Forelimb muscle (tissue), 1 donor: ENCODE measurements around the gene ROM1. TPM values are rescaled to one million over a fixed set of nuclear protein-coding genes. Genes with fewer than 3 reads are reported as not detected.
"Not testable (repeated sequence)": the region's sequence is repeated elsewhere in the genome, so short reads cannot be mapped to it uniquely, and the experiment has no call there.

Experiments used
- DNase-seq: peaks from one replicate; pipeline ENCODE4 v3.0.0-alpha.2; 2013; ENCODE audit warnings: low read depth
- polyA plus RNA-seq: library from polyadenylated mRNA; unstranded; fragments of 120-200 nt; gene quantifications from one replicate; pipeline ENCODE4 v1.2.1, GENCODE V29; 2013; ENCODE audit not compliant: insufficient read length

ROM1 gene
- polyA plus RNA-seq = 1.4 TPM

GRCh38 chr11:62612366-62613290, at the start of gene ROM1, which contains the start of gene EML3:
Gene ROM1, plus strand, starts transcription at chr11:62613257. Its CDS starts 25 bp downstream, at chr11:62613282.
Gene EML3, minus strand, starts transcription at chr11:62612775. Its CDS starts 318 bp downstream, at chr11:62612457.
- DNase-seq = no peak

DNA sequence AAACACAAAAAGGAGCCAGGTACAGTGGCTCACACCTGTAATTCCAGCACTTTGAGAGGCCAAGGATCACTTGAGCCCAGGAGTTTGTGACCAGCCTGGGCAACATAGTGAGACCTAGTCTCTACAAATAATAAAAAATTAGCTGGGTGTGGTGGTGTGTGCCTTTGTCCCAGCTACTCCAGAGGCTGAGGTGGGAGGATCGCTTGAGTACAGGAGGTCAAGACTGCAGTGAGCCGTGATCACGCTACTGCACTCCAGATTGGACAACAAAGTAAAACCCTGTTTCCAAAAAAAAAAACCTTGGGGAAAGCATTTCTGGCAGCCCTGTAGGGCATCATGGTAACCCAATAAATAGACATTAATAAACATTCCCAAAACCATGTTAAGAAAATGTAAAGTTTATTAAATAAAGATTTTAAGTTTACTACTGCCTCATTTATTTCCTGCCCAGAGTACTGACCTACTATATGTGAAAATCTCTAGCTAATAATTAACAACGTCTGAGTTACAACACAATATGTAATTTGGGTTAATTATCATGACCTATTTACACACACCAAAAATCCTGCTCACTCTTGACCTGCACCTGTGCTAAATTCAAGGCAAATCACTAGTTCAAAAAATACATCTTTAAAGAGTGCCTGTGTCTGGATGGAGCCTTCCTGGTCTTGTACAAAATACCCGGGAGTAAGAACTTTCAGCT, 47.8 kb upstream of the ROM1 start:
- DNase-seq = no peak

DNA sequence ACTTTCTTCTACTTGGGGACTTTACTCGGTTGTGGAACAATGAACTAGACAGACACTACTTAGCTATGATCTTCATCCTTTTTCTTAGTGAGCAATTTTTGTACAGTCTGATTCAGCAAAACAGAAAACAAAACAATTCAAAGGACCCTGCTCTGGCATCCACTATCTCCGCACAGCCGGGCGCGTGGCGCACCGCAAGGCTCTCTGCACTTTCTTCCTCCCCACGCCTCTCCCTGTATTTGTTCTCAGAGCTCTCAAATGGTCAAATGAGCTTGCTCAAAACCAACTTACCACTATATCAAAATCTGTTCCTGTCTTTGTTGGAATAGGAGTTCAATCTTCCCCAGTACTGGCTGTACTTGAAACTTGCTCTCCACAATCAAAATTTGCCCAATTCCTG, 46.8 kb upstream of the ROM1 start:
- no peak for DNase-seq

DNA sequence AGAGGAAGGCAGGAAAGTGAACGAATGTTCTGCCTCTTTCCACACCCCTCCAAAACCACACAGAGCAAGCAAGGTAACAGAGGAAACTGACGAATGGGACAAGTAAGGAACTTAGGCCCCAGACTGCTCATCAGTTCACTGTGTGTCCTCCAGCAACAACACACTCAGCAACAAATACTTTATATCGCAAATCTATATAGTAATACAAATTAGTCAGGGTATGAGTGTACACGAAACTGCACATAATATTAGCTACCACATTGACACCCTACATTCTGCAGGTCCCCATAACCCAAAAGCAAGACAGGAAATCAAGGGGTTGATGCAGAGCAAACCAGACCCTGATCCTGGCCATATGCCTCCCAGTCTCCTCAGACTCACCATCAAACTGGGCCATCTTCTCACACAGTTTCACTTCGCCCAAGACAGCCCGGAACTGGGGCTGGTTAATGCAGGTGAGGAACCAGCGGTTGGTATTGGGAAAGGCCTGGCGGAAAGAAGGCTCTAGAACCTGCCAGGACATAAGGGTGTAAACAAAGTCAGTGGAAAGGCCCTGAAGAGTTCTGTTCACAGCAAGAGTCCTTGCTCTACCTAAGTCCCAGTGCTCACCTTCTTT, 45.9 kb upstream of the ROM1 start:
- no peak for DNase-seq

DNA sequence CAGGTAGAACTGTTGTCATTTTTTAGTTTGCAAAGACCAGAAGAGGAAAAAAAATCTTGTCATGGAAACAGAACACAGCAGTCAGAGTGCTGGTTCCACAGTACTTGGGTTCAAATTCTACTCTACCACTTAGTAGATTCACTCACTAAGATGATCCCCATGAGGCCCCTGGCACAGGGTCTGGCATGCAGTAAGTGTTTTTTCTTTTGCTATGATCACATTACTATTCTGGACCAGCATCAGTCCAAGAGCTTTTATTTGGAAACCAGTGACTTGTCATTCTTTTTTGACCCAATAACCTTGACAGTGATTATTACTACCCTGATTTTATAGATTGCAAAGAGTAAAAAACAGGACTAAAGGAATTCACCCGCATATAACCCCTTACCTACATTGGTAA, 43.4 kb upstream of the ROM1 start:
- no peak for DNase-seq

DNA sequence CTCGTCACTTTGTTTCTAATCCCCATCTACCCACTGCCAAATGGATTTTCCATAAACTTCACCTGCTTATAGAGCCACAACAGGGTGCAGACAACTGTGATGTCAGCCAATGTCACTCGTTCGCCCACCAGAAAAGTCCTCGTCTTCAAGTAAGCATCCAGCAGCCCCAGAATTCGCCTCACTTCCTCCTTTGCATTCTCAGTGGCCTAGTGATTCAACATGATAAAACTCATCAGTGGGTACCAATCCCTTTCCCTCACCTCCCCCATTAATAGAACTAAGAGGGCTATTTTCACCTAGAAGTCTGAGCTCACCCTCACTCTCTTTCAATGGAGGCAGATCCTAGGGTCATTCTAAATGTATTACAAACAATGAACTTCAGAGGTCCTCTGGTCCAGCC, 42.2 kb upstream of the ROM1 start:
- not testable (repeated sequence) for DNase-seq

- DNase-seq = not testable (repeated sequence)
Observed at GRCh38 chr11:62571493-62571892, 41.6 kb upstream of the ROM1 start.

DNA sequence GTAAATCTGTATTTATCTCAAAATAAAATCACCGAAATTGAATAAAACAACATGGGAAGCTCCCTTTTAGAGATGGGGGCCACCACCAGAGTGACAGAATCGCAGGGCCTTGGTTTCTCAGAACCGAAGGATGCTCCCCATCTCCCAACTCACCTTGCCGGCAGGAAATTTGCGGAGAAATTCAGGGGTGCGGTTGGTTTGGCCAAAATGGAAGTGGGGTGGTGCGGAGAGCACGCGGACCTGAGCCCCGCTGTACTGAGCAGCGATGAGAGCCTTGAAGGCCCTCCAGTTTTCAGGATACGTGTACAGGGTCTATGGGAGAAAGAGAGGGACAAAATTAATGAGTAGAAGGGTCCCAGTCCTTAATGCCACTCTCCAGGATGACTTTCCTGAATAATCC, 40.6 kb upstream of the ROM1 start:
- DNase-seq = no peak

- no peak for DNase-seq
Observed at GRCh38 chr11:62573006-62573591, 40.0 kb upstream of the ROM1 start.

DNA sequence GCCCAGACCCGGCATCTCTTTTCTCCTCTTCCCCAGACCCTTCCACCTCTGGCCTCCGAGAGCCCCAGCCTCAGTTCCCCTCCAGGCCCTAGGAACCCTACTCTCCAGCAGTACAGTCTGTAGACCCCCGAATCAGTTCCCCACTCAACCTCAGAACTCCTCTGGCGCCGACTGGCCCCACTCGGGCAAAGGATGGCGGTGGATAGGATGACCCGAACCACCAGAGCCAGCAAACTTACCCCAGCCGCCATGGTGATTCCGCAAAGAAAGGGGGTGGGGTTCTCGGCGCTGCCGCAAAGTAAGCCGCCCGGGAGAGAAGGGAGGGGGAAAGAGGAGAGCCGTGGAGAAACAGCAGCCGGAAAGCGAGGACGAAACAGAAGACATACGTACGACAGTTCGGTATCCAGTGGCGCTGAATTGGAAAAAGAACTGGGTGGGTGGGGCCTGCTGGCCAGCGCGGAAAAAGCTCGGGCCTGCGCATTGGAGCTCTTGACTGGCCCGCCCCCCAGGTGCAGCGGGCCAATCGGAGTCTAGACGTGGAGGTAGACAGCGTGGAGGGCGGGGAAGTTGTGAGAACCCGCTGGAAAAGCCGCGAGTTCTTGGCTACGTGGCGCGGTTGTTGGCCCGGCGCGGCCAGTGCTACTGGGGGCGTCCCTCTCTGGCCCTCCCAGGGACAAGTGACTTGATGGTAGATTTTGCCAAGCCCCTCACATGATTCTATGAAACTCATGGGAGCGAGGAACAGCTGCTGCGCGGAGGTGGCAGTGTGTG, 39.3 kb upstream of the ROM1 start, which contains the start of gene EEF1G:
TSS of gene EEF1G (minus strand) at position 300 of the 771 bp plus-strand sequence. CDS start at position 251, 49 bp downstream.
- DNase-seq = peak; percentile 99

DNA sequence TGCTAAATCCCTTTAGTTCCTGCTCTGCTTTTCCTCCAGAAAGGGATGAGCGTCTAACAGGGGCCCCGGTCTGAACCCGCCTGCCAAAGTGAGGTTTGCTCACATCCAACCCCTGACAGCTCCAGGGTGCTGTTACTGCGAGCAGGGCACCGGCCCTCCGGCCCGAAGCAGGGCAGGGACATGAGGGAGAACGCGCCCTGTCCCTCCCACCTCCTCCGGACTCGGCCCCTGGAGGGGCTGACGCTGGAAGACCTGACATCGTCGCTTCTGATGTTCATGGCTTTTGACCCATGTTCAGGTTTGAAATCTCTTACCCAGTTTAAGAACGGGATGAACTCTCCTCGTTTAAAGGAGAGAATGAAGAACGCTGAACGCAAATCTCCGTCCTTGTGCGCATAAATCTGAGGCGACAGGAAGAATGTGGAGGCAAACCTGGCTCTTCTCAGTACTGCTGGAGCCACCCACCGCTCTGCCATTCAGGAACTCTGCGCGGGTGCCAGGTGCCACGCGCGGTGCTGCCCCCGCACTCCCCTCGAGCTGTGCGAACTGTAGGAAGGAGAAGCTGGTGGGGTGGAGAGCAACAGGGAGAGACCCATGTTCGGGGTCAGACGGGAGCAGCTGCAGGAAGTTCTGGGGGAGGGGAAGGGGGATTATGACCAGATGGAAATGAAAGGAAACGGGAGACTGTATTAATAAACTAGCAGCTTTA, 38.5 kb upstream of the ROM1 start:
- DNase-seq = no peak

DNA sequence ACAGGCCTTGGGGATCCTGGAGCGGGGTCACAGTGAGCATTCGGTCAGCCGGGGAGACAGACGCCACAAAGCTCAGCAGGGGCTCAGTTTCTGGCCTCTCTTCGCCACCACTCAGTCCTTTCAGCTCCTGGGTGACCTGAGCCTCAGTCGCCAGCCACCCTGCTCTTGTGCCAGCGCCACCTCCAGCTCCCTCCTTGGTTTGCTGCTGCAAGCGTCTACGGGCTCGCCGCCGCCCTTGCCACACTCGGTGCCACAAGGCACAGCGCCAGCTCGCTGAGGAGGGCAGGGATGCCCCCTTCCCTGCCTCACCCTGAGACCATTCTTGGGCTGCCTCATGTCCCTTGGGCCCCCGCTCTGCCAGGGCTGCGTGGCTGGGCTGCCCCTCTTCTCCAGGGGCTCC, 37.9 kb upstream of the ROM1 start:
- DNase-seq = no peak

DNA sequence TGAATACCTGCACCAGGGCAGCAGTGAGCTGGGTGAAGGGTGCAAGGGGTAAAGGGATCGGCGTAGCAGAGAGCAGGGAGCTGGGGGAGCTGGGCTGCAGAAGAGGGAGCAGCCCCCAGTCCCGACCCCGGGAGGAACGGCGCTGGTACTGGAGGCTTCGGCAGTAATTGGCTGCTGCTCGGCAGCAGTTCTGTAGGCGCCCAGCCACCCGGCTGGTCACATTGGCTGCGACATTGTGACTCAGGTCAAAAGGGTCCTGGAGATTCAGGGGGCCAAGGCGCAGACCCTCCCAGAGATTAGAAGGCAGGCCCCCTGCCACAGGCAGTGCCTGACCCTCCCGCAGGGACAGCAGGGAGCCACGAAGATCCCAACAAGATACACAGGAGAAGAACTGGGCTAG, 37.2 kb upstream of the ROM1 start:
- no peak for DNase-seq

DNA sequence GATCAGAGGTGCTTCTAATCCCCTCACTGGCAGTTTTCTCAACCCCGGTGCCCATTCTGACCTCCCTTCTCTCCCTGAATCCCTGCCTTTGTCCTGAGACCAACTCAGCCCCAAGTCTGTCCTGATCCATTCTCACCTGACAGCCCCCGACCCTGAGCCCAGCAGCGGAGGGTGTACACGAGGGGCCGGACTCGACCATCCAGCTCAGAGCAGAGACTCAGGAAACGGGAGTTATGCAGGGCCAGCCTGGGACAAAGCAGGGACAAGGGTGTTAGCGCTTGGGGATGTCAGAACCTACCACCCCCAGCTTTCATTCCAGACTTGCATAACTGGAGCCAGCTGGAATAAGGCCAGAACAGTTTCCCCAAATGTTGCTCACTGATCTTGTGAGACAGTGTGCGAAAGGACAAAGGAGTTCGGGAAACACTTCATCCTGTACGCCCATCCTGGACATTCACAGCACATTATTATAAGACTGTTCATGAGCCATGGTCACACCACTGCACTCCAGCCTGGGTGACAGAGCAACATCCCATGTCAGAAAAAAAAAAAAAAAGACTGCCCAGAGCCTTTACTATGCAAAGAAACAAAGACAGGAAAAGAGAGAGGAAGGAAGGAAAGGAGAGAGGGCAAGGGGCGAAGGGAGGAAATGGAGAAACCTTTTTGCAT, 35.9 kb upstream of the ROM1 start:
- no peak for DNase-seq

DNA sequence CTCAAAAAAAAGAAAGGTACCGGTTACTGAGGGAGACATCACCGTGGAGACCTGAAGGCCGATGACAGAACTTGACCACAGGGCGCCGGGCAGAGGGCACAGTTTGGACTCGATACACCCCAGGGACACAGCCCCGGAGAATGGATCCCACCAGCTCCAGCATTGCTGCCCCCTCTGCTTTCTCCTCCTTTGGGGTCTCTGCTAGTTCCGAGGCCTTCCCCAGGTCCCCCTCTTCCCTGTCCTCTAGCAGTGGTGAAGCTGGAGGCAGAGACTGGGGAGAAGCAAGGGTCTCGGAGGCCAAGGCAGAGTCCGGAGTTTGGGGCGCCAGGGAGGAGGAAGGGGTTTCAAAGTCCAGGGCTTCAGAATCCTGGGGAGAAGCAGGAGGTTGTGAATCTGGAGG, 34.5 kb upstream of the ROM1 start:
- no peak for DNase-seq

DNA sequence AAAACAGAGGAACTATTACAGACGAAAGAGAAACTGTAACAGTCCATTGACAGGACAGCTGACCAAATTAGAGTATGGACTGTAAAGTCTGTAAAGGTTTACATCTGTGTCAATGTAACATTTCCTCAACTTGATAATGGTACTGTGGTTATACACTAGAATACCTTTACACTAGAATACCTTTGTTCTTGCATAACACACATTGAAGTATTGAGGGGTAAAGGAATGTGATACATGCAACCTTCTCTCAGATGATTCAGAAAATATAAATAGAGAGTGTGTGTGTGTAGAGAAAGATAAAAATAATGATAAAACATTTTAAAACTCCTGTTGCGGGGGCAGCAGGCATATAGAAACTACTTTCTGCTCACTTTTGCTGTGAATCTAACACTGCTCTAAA, 33.8 kb upstream of the ROM1 start:
- DNase-seq = no peak

DNA sequence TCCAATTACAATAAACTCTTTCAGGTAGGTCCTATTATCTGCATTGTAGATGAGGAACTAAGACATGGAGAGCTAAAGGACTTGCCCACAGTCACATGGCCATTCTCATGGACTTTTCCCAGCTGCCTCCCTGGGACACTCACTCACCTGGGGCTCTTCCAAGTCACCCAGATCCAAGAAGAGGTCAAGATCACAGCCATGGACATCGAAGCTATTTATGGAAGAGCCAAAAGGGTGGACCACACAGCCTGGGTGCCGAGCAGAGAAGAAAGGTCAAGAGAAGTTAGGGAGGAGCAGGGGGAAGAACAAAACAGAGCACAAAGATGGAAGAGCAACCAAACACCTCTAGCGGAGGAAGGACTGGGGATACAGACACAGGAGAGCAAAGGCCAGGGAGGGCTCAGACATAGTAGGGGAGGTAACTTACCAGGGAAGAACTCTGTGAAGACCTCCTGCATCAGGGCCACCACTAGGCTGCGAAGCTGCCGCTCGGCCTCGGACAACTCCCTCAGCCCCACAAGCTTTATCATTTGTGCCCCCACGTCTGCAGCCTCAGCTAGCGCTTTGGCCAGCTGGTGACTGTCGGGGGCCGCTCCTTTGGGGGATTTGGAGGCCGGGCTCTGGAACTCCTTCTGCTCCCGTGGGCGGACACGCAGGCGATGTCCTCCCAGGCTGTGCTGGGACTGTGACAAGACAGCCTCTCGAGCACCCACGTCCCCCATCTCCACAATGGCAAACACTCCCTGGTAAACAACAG, 31.9 kb upstream of the ROM1 start:
- no peak for DNase-seq

DNA sequence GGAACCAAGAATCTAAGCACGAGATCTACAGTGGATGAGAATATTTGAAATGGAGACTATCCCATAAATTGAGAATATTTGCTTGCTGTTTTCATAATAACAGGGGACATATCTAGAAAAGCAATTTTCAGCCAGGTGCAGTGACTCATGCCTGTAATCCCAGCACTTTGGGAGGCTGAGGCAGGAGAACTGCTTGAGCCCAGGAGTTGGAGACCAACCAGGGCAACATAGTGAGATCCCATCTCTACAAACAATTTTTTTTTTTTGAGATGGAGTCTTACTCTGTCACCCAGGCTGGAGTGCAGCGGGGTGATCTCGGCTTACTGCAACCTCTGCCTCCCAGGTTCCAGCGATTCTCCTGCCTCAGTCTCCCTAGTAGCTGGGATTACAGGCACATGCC, 31.3 kb upstream of the ROM1 start:
- not testable (repeated sequence) for DNase-seq

- not testable (repeated sequence) for DNase-seq
Observed at GRCh38 chr11:62585356-62585755, 27.7 kb upstream of the ROM1 start.
